Stimulated activated CD4-positive, alpha-beta T cell treated with anti-CD3 and anti-CD28 coated beads, Interleukin-12 subunit alpha, Interleukin-12 subunit beta, amount 100 ng/mL, for 4 hours (primary cell): ENCODE data around the gene COMMD3.

Experiments used
- DNase-seq: peaks from one replicate; pipeline ENCODE4 v3.0.0-alpha.2; 2020

Gene COMMD3

GRCh38 chr10:22320591-22321155 lies 4.5 kb downstream of the COMMD3 start, which contains the start of gene BMI1:
Gene BMI1 (plus strand): TSS chr10:22321099. CDS start chr10:22326450, 5,351 bp downstream.
- no peak for DNase-seq

DNA sequence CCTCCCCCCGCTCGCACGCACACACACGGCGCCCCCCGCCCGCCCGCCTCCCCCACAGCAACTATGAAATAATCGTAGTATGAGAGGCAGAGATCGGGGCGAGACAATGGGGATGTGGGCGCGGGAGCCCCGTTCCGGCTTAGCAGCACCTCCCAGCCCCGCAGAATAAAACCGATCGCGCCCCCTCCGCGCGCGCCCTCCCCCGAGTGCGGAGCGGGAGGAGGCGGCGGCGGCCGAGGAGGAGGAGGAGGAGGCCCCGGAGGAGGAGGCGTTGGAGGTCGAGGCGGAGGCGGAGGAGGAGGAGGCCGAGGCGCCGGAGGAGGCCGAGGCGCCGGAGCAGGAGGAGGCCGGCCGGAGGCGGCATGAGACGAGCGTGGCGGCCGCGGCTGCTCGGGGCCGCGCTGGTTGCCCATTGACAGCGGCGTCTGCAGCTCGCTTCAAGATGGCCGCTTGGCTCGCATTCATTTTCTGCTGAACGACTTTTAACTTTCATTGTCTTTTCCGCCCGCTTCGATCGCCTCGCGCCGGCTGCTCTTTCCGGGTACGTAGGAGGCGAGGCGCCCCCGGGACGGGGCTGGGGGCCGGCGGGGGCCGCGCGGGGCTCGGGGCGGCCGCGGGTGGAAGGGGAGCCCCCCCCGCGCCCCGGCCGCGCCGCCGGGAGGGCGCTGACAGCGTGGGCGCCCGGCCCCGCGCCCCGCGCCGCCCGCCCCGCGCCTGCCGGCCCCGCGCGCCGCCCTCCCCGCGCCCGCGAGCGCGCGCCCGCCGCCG lies 5.2 kb downstream of the COMMD3 start:
- DNase-seq: peak; percentile 68

- peak; percentile 33 for DNase-seq
Observed at GRCh38 chr10:22321924-22322640, 5.9 kb downstream of the COMMD3 start.

DNA sequence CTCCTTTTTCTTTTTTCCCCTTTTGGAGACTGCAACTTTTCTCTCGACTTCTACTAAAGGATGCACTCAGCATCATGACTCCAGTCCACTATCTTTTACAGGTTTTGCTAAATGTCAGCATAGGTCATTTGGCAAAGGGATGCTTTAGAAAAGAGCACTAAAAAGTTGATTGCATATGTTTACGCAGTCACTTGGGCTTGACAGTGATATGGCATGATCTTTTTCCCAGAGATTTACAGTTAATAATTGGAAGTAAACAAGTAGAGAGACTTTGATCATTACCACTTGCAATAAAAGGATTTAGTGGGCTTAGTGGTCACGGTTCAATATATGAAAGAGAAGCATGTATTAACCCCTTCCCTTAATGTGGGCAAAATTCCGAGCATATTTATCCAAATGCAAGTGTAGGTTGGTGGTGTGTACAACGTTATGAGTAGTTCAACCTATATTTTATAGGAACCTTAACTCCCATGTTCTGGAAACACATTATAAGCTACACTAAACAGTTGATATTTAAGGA lies 6.5 kb downstream of the COMMD3 start:
- DNase-seq: no peak

- DNase-seq: no peak
Observed at GRCh38 chr10:22323538-22324305, 7.5 kb downstream of the COMMD3 start.

DNA sequence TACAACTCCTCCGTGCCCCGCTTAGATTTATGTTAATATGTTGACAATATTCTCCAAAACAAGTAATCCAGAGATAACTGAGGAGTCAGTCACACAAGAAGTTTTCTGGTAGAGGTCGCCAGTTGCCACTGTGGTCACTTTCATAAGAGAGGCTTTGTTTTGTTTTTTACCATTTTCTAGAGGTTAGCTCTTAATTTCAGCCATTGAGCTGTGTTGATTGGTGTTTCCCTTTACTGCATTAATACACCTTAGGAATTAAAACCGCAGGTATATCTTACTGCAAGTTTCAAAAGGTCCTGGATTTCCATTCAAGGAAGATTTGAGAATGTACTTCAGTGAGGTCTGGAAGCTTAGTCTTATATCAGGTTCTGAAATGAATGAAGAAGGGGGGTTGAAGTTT lies 8.2 kb downstream of the COMMD3 start:
- DNase-seq: no peak

DNA sequence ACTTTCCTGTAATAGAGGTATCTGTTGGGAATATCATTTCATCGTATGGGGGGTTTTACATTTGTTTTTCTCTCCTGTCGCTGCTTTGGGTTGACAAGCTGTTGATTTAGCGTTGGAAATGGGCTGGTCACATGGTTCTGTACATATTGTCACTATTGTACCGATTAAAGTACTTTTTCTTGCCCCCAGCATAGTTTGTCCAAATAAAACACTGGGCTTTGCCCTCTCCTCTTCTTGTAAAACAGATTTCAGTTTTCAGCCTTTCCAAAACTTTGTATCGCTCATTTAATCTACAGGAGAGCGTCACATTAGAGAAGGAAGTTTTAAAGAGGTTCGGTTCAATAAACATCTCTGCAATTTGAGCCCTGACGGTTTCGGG lies 8.7 kb downstream of the COMMD3 start:
- DNase-seq: no peak

DNA sequence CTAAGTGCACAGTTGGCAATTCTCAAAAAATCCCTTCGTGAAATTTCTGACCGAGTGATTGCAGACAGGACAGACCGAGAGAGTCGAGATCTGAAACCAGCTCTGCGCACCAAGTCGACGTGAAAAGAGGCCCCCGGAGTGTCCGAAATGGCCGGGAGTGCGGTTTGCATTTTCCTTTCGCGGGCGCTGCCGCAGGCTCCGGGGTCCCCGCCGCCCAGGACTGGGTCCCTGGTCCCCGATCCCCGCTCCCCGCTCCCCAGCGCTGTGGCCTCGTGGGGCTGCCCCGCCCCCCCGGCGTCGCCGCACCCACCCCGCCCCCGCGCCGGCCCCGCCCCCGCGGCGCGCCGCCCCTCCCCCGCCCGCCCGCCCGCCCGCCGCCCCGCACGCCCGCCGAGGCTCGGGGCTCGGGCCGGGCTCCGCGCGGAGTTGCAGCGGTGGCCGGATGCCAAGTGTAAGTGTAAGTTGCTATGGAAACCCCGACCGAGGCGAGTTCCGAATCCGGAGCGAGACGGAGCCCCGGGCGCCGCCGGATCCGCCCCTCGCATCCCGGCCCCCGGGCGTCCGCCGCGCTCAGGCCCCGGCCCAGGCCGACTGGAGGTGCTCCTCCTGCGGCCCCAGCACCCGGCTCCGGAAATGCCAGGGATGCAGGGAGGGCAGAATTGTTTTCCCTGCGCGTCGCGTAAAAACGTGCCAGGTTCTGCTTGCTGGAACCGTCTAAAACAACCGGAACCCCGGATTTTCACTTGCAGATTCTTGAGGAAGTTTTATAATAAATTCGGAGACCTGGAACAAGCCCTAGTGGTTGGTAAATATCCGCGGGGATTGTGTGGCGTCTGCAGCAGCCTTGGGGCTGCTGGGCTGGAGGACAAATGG lies 9.3 kb downstream of the COMMD3 start:
- peak; percentile 60 for DNase-seq

DNA sequence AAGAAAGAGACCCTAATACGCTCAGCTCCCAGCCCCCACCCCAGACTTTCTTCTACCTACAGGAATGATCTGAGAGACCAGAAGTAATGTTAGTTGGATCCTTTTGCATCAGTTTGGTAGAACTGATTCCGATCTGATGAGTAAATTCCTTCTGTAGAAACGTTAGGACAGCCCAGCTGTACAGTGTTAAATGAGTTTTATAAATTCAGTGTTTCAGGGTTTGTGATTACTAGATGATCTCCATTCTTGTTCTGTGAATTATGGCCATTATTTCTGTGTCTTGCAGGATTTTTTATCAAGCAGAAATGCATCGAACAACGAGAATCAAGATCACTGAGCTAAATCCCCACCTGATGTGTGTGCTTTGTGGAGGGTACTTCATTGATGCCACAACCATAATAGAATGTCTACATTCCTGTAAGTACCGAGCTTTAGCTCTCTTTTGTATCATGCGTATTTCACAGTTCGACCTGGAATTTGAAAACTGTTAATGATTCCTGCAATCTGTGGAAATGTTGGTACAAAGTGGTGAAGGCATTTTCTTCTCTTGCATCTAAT lies 10.0 kb downstream of the COMMD3 start:
- no peak for DNase-seq

DNA sequence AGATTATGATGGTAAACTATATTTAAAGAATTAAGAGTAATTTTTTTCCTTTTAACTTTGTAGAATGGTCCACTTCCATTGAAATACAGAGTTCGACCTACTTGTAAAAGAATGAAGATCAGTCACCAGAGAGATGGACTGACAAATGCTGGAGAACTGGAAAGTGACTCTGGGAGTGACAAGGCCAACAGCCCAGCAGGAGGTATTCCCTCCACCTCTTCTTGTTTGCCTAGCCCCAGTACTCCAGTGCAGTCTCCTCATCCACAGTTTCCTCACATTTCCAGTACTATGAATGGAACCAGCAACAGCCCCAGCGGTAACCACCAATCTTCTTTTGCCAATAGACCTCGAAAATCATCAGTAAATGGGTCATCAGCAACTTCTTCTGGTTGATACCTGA lies 13.0 kb downstream of the COMMD3 start:
- DNase-seq: no peak

DNA sequence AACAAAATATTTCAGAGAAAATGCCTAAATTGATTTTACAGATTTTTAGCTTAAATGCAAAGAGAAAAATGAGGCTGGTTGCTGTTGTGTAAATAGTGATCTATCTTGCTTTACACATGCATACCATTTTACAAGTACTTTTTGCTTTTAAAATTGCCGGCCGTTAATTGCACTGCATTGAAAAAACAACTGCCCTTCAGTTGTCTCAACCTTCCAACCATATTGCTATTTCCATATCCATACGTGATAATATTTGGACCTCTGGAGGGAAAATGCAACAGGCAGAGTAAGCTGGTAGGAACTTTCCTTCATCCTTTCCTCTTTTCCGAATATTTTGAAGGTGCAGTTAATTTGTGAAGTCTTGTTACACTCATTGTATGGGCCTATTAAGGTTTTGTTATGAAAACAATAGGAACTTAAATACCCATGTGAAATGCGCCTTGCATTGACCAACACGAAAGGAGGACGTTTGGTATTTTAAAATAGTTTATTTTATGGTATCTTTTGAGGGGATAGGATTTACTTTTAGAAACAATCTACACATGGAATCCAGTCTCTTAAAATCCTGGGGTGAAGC lies 16.0 kb downstream of the COMMD3 start:
- no peak for DNase-seq

DNA sequence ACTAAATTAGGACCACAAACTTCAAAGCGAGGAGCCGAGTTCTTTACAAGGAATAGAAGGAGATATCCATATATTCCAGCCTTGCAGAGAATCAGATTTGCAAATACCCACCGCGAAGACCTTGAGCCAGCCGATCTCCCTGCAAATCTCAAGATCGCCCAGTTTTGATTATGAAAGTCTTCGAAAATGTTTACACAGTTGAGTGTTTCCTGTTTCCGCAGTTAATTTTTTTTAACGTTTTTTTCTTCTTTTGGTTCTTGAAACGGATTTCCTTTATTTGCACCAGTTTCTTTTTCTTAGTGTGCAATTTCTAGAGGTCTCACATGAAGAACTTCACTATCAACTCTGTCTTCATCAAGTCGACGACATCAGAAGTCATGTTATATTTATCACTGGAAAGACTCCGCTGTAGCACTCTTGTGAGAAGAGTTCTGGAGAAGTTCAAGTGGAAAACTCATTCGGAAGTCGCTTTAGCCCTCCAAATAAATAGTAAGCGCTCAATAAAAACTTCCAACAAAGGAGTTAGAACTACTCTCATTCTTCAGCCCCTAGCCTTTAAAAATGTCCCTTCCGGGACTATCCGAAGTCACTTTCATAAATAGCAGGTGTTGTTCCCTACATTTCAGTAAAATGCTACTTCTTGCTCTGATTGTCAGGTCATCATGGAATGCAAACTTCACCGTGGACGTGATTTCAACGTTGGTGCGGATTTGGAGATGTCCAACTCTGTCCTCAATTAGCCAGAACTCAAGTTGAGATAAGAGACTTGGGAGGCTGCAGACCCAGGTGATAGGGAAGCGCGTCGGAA lies 17.2 kb downstream of the COMMD3 start:
- DNase-seq: no peak

GRCh38 chr10:22333975-22334282 lies 17.7 kb downstream of the COMMD3 start:
- no peak for DNase-seq

- no peak for DNase-seq
Observed at GRCh38 chr10:22334414-22335172, 18.4 kb downstream of the COMMD3 start.

GRCh38 chr10:22335173-22335933 lies 19.2 kb downstream of the COMMD3 start:
- DNase-seq: peak; percentile 49

DNA sequence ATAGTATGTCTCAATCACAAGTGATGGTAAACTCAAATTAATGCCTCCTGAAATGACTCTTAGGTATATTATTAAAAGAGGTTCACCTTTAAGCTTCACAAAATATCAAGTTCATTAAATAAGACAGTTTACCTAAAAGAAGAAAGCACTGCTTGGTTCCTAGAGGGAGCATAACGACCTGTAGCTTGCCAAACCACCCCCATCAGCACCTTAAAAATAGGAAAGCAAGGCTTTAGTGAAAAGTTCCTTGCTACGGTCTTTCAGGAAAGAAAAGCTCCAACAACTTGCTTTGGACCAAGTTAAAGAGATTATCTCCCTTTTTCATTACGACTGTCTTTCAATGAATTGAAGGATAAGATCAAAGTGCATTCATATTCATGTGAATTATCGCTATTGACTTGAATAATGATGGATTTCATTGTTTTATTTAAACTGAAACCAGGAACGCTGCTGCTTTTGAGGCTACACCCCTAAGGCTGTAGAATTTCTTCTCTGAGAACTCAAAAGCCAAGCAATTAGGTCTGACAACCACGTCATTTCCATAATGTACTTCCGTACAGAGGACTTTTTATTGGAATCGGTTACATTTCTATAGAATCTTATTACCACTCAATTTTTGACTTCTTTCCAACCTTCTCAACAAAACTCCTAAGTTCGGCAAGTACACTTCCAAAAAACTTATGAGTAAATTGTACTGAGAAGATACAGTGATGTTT lies 22.2 kb downstream of the COMMD3 start:
- DNase-seq: no peak

DNA sequence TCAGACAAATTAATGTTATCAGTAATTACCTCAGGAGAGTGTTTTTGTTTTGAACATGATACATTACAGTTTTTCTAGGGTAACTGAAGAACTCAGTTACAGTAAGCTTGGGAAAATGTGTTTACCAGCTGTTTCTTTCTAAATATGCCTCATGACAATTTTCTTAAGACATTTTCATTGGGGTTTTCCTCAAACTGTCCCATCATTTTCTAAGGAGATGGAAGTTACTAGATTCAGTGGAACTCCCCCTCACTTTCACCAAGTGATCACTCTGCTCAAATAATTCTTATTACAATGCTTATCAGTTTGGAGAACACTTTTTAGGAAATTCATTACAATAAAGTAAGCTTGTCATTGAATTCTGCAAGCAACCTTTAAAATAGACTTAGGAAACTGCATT lies 22.7 kb downstream of the COMMD3 start:
- DNase-seq: no peak

- no peak for DNase-seq
Observed at GRCh38 chr10:22339761-22340328, 23.7 kb downstream of the COMMD3 start.
